Activated naive CD4-positive, alpha-beta T cell treated with anti-CD3 and anti-CD28 coated beads, Interleukin-2, amount 50 U/mL, for 16 hours (primary cell): ENCODE data around the gene SLC13A3.
"Not testable (repeated sequence)": the region's sequence is repeated elsewhere in the genome, so short reads cannot be mapped to it uniquely, and the experiment has no call there.

Experiments used
- DNase-seq: peaks from one replicate; pipeline ENCODE4 v3.0.0-alpha.2; 2020

The SLC13A3 gene

GRCh38 chr20:46678516-46678915, 27.3 kb upstream of the SLC13A3 start:
- DNase-seq, result no peak

DNA sequence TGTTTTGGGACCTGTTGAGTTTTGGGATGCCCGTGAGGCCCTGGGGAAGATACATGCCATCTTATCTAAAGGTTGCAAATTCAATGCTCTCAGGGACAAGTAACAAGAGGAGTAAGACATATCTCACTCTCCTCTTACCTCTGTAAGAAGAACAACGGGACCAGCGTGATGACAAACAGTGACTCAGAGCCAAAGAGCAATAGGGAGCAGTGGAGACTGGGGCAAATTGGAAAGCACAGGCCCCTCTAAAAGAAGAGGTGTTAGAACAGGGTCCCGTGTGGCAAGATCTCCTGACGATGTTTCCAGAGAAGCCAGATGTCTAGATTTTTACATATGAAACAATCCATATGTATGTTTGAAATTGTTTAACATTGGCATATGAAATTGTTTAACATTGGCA, 26.3 kb upstream of the SLC13A3 start:
- DNase-seq, result no peak

- DNase-seq, result not testable (repeated sequence)
These were observed 25.5 kb upstream of the SLC13A3 start for GRCh38 chr20:46676649-46677316.

GRCh38 chr20:46674253-46675083, 23.2 kb upstream of the SLC13A3 start:
- no peak for DNase-seq

DNA sequence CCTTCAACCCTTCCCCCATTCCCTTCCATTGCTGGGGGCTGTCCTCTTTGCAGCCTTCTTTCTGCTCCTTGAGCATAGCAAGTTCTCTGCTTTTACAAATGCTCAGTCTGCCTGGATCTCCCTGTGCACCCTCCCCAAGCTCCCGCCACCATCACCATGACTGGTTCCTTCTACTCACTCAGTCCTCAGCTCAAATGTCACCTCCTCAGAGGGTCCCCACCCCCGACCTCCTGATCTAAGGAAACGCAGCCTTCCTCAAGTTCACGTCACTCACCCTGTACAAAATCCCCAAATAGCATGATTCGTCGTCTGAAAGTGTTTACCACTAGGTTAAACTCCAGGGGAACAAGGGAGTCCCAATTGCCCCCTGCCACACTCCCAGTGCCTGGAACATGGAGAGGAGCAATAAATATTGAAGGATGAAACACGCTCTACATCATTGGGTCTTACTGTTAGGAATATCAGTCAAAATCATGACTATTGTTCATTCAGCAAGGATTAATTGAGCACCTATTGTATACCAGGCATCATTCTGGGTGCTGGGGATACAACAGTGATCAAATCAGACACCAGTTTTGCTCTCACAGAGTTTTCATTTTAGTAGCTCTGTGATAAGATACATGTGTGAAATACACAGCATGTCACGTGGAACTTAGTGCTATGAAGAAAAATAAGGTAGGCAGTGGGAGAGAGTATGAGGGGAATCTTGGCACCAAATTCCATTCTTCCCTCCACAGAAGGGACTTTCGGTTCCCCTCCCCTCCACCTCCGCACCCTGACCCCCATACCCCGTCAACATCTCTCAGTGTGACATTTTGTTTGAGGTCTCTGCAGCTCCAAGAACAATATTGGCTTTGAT, 22.4 kb upstream of the SLC13A3 start:
- DNase-seq, result no peak

DNA sequence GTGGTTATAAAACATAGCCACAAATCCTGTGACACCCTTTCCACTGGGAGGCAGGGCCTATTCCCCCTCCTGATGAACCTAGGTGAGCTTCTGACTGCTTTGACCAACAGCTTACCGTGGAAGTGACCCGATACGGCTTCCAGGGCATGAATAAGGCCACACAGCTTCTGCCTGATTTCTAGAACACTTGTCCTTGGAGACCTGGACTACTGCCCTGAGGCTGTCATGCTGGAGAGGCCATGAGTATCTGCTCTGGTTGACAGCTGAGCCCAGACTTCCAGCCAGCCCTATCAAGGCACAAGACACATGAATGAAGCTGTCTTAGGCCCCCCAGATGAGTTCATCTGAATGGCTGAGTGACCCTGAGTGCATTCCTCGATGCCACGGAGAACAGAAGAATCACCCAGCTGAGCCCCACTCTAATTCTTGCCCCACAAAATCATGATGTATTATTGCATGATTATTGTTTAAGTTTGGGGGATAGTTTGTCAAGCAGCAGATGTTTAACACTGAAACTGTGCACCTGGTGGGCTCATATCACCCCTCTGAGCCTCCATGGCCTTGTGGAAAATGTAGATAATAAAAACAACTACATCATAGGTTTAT, 21.4 kb upstream of the SLC13A3 start:
- DNase-seq, result no peak

GRCh38 chr20:46671866-46672542, 20.7 kb upstream of the SLC13A3 start:
- DNase-seq, result no peak

DNA sequence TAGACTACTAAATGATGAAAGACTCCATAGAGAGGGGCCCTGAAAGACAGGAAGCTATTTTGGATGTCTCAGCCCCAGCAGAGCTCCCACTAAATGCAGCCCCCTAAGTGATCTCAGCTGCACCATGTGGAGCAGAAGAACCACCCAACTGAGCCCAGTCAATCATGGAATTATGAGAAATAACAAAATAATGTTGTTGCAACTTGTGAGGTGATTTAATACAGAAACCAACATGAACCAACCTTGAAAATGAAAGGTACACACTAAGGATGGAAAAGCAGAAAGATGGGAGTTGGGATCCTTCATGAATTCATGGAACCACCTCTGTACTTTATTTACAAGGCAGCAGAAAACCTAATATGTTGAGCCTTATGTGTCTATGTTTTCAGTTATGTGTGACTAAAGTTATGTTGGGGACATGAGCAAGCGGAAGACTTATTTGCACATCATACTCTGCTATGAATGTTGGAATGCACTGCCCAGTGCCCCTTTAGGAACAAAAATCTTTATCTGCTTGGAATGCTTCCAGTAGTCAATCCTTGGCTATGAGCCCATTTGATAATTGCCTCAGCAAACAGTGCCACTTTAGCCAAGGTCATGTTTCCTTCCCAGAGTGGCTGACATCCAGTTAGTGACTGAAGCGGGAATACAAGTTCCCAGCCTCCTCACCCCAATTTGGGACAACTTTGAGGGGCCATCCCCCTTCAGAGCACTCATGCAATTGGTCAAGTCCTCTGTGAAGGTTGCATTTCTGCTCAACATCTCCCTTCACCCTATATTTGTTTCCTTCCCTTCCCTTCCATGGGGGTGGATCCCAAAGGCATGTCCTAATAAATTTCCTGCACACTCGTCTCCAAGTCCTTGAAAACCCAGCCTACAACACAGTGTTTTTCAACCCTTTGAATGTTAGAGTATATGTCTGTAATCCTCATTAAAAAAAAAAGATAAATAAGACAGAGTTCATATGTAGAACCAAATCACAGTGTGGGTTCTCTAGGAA, 19.6 kb upstream of the SLC13A3 start:
- DNase-seq, result no peak

DNA sequence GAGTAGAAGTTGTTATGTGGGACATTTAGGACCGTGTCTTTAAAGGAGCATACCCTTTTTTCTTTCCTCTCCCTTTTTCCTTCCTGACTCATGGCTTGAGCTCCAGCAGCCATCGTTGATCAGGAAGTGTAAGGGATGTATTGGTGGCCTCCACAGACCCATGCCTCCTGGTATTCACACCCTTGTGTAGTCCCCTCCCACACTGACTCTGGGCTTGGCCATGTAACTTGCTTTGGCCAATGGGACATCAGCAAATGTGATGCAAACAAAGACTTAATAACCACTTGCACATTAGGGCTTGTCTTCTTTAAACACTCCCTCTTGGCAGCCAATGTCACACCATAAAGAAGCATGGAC, 18.9 kb upstream of the SLC13A3 start:
- DNase-seq, result no peak

DNA sequence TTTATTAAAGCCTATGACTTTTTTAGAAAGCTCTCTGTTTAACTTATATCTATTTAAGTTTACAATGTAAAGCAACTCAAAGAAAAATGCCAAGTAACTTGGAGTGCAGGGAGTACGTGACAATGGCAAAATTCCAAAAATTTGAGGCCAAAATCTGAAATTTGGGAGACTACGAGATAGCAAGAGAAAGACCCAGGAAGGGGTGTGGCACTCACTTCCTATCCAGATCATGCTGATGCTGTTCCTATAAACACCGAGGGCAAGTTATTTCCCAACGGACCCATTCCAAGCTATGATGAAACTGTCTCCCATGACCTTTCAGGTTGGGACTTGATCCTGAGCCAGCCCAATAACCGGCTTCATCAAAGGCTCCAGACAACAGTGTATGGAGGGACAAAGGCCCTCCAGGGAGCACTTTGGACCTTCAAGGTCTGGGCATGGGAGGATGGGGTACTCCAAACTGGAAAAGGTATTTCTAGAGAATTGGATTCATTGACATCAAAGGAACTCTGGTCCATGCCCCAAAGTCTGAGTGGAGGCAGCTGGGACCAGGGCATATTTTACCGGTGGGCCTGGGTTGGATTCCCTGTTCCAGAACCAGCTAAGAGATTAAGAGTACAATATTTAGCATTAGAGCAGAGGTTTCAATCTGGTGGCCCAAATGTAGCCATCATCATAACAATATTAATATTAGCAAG, 15.7 kb upstream of the SLC13A3 start:
- DNase-seq, result no peak

DNA sequence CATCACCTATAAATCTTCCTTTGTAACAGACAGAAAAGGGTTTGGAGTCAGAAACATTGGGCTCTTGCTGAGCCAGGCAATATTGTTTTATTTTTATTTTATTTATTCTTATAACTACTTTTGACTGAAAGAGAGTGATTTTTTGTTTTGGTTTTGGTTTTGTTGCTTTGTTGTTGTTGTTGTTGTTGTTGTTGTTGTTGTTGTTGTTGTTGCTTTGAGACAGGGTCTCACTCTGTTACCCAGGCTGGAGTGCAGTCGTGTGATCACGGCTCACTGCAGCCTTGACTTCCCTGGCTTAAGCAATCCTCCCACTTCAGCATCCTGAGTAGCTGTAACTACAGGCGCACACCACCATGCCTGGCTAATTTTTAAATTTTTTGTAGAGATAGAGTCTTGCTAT, 15.0 kb upstream of the SLC13A3 start:
- no peak for DNase-seq

- DNase-seq, result no peak
These were observed 14.3 kb upstream of the SLC13A3 start for GRCh38 chr20:46665602-46666001.

- no peak for DNase-seq
These were observed 12.3 kb upstream of the SLC13A3 start for GRCh38 chr20:46663531-46663930.

- DNase-seq, result no peak
These were observed 10.4 kb upstream of the SLC13A3 start for GRCh38 chr20:46661659-46662058.

DNA sequence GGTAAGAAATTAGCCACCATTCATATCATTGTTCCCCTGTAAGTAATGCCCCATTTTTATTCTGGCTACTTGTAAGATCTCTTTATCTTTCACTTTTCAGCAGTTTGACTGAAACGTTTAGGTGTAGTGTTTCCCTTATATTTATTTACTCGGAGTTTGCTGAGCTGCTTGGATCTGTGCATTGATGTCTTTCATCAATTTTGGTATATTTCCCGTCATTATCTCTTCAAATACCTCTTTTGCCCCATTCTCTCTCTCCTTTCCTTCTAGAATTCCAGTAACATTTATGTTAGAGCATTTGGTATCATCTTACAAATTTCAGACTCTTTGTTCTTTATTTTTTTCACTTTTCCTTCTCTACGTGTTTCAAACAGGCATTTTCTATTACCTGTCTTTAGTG, 9.2 kb upstream of the SLC13A3 start:
- no peak for DNase-seq

DNA sequence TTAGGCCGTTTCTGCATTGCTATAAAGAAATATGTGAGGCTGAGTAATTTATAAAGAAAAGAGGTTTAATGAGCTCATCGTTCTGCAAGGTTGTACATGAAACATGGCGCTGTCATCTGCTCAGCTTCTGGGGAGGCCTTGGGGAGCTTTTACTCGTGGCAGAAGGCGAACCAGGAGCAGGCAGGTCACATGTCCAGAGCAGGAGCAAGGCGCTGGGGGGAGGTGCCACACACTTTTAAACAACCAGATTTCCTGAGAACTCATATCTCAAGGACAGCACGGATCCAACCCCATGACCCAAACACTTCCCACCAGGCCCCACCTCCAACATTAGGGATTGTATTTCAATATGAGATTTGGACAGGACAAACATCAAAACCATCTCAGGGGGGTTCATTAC, 6.4 kb upstream of the SLC13A3 start:
- DNase-seq, result no peak

DNA sequence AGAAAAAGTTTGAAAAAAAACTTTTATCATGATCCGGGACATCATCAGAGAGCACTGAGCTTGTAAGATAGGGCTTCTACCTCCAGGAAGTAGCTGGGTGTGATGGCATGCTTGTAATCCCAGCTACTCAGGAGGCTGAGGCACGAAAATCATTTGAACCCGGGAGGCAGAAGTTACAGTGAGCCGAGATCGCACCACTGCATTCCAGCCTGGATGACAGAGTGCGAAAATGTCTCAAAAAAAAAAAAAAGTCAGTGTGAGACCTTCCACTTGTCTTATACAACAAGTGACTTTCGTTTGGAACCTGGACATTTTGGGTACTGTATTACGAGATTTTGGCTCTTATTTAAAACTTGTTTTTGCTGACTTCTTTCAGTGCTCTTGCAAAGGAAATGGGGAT, 5.9 kb upstream of the SLC13A3 start:
- no peak for DNase-seq

- no peak for DNase-seq
These were observed 1.4 kb upstream of the SLC13A3 start for GRCh38 chr20:46652699-46653098.

DNA sequence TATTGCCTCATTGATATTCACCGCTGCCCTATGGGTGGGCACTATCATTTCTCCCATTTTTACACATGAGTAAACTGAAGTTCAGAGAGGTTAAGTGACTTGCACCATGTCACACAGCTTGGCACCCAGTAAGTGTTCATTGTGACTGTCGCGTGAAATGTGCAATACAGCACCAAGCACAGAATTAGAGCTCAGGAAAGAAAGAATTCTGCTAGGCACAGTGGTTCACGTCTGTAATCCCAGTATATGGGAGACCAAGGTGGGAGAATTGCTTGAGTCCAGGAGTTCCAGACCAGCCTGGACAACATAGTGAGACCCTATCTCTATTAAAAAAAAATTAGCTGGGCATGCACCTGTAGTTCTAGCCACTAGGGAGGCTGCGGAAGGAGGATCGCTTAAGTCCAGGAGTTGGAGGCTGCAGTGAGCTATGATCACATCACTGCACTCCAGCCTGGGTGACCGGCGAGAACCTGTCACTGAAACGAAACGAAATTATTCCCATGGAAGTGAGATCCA, 626 bp downstream of the SLC13A3 start:
- no peak for DNase-seq

DNA sequence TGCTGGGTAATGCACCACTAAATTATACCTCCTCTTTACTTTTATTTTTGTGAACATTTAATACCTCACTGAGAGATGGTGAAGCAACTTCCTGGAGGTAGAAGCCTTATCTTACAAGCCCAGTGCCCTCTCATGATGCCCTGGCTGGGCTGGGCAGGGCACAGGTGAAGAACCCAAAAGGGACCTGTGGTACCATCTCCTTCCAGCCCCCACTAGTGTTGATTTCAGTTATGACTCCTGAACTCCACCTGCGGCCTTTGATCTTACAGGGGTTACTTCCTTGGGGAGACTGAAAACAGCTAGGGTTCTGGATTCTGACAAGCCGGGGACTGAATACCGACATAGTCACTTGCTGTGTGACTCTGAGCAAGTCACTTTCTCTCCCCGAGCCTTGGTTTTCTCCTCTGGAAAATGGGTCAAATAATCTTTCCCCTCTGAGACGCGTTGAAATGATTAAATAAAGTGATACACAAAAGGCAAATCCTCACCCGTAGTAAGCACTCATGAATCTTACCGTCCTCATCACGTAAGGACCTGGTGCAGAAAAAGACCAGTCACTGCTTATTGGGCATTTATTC, 1.2 kb downstream of the SLC13A3 start:
- no peak for DNase-seq
